Measurements from ENCODE around the gene SFXN5. TPM values are rescaled to one million over a fixed set of nuclear protein-coding genes. Genes with fewer than 3 reads are reported as not detected.

SFXN5 gene
- total RNA-seq, 3 donors from 2014 or later (not counting 1 experiment from before 2014, with no cell fraction given) = 15.3 to 22.3 (median 19.8) TPM

GRCh38 chr2:72942881-72943418 lies 128.6 kb downstream of the SFXN5 start:
- no peak for TF ChIP-seq CTCF (IDR thresholded peaks at IDR 0.05)
- H3K27ac ChIP-seq (ENCODE audit: low read length) = no peak overlapping the region
- Mint-ChIP-seq H3K4me3 (no peak overlapping the region), H3K4me1 (peaks cover 0 to 1% of the 10 kb centered on the region in 2 donors), H3K36me3 (no peaks in the 10 kb centered on the region), H3K9me3 (no peaks in the 10 kb centered on the region), H3K27ac (no peak overlapping the region), H3K27me3 (ENCODE audit: low read depth in 2 of 2) (no peaks in the 10 kb centered on the region)
- H3K4me3 ChIP-seq (ENCODE audit: low read length) = no peak overlapping the region
- no peaks in the 10 kb centered on the region for H3K4me1 ChIP-seq (ENCODE audit: control insufficient read depth, insufficient read depth, low read length)
- no peak for ATAC-seq
- no peaks in the 10 kb centered on the region for H3K9me3 ChIP-seq (ENCODE audit: control insufficient read depth, insufficient read depth, low read length)
- H3K36me3 ChIP-seq (ENCODE audit: control insufficient read depth, insufficient read depth, low read length) = no peaks in the 10 kb centered on the region
- DNase-seq = no peak
- intact Hi-C loops (cut with micrococcal nuclease) = no loop called here
- WGBS (ENCODE audit: insufficient coverage) = 93% methylated on average over 7 of the region's 8 CpGs
- H3K27me3 ChIP-seq (ENCODE audit: control insufficient read depth, insufficient read depth, low read length) = no peaks in the 10 kb centered on the region

- no peaks in the 10 kb centered on the region for H3K27me3 Mint-ChIP-seq (ENCODE audit: low read depth in 2 of 2)
- no peak overlapping the region for H3K4me3 Mint-ChIP-seq
- no peaks in the 10 kb centered on the region for H3K9me3 ChIP-seq (ENCODE audit: control insufficient read depth, insufficient read depth, low read length)
- no peak overlapping the region for H3K27ac Mint-ChIP-seq
- H3K27ac ChIP-seq (ENCODE audit: low read length) = no peak overlapping the region
- ATAC-seq (no peak), DNase-seq (no peak)
- no peaks in the 10 kb centered on the region for H3K27me3 ChIP-seq (ENCODE audit: control insufficient read depth, insufficient read depth, low read length)
- TF ChIP-seq CTCF (IDR thresholded peaks at IDR 0.05) = no peak
- no peaks in the 10 kb centered on the region for H3K36me3 Mint-ChIP-seq
- no peaks in the 10 kb centered on the region for H3K4me1 ChIP-seq (ENCODE audit: control insufficient read depth, insufficient read depth, low read length)
- H3K4me1 Mint-ChIP-seq = peaks cover 0 to 4% of the 10 kb centered on the region in 2 donors
- no peak overlapping the region for H3K4me3 ChIP-seq (ENCODE audit: low read length)
- no peaks in the 10 kb centered on the region for H3K9me3 Mint-ChIP-seq
- WGBS (ENCODE audit: insufficient coverage) = 97% methylated on average over 8 of the region's 8 CpGs
- intact Hi-C loops (cut with micrococcal nuclease) = no loop called here
- no peaks in the 10 kb centered on the region for H3K36me3 ChIP-seq (ENCODE audit: control insufficient read depth, insufficient read depth, low read length)
These were observed 129.2 kb downstream of the SFXN5 start for GRCh38 chr2:72942293-72942692.

- Mint-ChIP-seq H3K27me3 (ENCODE audit: low read depth in 2 of 2) (no peaks in the 10 kb centered on the region), H3K4me3 (no peak overlapping the region), H3K36me3 (no peaks in the 10 kb centered on the region), H3K4me1 (peaks cover 0 to 4% of the 10 kb centered on the region in 2 donors), H3K27ac (no peak overlapping the region), H3K9me3 (no peaks in the 10 kb centered on the region)
- Histone ChIP-seq H3K27me3 (ENCODE audit: control insufficient read depth, insufficient read depth, low read length) (no peaks in the 10 kb centered on the region), H3K4me3 (ENCODE audit: low read length) (no peak overlapping the region), H3K27ac (ENCODE audit: low read length) (no peak overlapping the region), H3K4me1 (ENCODE audit: control insufficient read depth, insufficient read depth, low read length) (no peaks in the 10 kb centered on the region), H3K36me3 (ENCODE audit: control insufficient read depth, insufficient read depth, low read length) (no peaks in the 10 kb centered on the region), H3K9me3 (ENCODE audit: control insufficient read depth, insufficient read depth, low read length) (no peaks in the 10 kb centered on the region)
- TF ChIP-seq CTCF (IDR thresholded peaks at IDR 0.05) = no peak
- intact Hi-C loops (cut with micrococcal nuclease) = no loop called here
- DNase-seq (no peak), ATAC-seq (no peak)
- WGBS (ENCODE audit: insufficient coverage) = 90% methylated on average over 2 of the region's 6 CpGs
These were observed 130.7 kb downstream of the SFXN5 start for GRCh38 chr2:72940786-72941185.

- Histone ChIP-seq H3K27ac (ENCODE audit: low read length) (no peak overlapping the region), H3K36me3 (ENCODE audit: control insufficient read depth, insufficient read depth, low read length) (no peaks in the 10 kb centered on the region), H3K27me3 (ENCODE audit: control insufficient read depth, insufficient read depth, low read length) (no peaks in the 10 kb centered on the region), H3K4me3 (ENCODE audit: low read length) (no peak overlapping the region), H3K9me3 (ENCODE audit: control insufficient read depth, insufficient read depth, low read length) (no peaks in the 10 kb centered on the region), H3K4me1 (ENCODE audit: control insufficient read depth, insufficient read depth, low read length) (no peaks in the 10 kb centered on the region)
- H3K36me3 Mint-ChIP-seq = no peaks in the 10 kb centered on the region
- ATAC-seq = no peak
- H3K27ac Mint-ChIP-seq = peak overlapping the region in 1 of 2 donors; percentile 17
- TF ChIP-seq CTCF (IDR thresholded peaks at IDR 0.05) = no peak
- no peaks in the 10 kb centered on the region for H3K27me3 Mint-ChIP-seq (ENCODE audit: low read depth in 2 of 2)
- DNase-seq = no peak
- no peaks in the 10 kb centered on the region for H3K9me3 Mint-ChIP-seq
- intact Hi-C loops (cut with micrococcal nuclease) = no loop called here
- no peak overlapping the region for H3K4me3 Mint-ChIP-seq
- peaks cover 1 to 8% of the 10 kb centered on the region in 2 donors for H3K4me1 Mint-ChIP-seq
- 91% methylated on average over 6 of the region's 6 CpGs for WGBS (ENCODE audit: insufficient coverage)
These were observed 131.2 kb downstream of the SFXN5 start for GRCh38 chr2:72940361-72940760.
